ENCODE results near the gene FLVCR1. TPM values are rescaled to one million over a fixed set of nuclear protein-coding genes. Genes with fewer than 3 reads are reported as not detected.

FLVCR1 gene
- total RNA-seq, 1 experiment from 2014 or later, result 26.0 TPM

DNA sequence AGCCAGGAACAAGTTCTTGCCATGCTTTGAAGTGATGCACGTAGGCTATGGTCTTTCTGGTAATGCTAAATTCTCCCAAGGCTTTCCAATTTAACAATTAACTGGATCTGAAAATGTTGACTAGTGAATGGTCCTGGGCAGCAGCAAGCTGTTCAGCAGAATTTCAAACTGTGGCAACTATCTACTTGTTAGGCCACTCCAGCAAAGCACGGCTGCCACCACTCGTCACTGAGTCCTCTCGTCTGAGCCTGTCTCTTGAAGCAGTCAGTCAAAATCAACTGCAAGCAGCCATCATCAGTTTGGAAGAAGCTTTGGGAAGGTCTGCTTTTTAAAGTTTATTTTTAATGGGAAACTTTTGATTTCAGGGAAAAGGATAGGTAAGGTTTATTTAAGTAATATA lies 6.1 kb downstream of the FLVCR1 start:
- CTCF ChIA-PET, result no interaction called here
- Mint-ChIP-seq H3K36me3 (ENCODE audit: insufficient read depth, unreplicated experiment) (peaks cover 31% of the 10 kb centered on the region), H3K4me1 (ENCODE audit: low read depth, unreplicated experiment) (no peaks in the 10 kb centered on the region), H3K9me3 (ENCODE audit: low read depth, unreplicated experiment) (no peaks in the 10 kb centered on the region), H3K27ac (ENCODE audit: unreplicated experiment) (no peak overlapping the region), H3K4me3 (ENCODE audit: low read depth, unreplicated experiment) (no peak overlapping the region), H3K27me3 (ENCODE audit: unreplicated experiment) (no peaks in the 10 kb centered on the region)
- TF ChIP-seq, protein P1, sequence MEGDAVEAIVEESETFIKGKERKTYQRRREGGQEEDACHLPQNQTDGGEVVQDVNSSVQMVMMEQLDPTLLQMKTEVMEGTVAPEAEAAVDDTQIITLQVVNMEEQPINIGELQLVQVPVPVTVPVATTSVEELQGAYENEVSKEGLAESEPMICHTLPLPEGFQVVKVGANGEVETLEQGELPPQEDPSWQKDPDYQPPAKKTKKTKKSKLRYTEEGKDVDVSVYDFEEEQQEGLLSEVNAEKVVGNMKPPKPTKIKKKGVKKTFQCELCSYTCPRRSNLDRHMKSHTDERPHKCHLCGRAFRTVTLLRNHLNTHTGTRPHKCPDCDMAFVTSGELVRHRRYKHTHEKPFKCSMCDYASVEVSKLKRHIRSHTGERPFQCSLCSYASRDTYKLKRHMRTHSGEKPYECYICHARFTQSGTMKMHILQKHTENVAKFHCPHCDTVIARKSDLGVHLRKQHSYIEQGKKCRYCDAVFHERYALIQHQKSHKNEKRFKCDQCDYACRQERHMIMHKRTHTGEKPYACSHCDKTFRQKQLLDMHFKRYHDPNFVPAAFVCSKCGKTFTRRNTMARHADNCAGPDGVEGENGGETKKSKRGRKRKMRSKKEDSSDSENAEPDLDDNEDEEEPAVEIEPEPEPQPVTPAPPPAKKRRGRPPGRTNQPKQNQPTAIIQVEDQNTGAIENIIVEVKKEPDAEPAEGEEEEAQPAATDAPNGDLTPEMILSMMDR (IDR thresholded peaks at IDR 0.05; ENCODE audit: unreplicated experiment), result no peak
- intact Hi-C loops (cut with micrococcal nuclease; ENCODE audit: unreplicated experiment), result no loop called here
- no peak for DNase-seq
- BruUV-seq (replicated peaks), result no TSS peak

DNA sequence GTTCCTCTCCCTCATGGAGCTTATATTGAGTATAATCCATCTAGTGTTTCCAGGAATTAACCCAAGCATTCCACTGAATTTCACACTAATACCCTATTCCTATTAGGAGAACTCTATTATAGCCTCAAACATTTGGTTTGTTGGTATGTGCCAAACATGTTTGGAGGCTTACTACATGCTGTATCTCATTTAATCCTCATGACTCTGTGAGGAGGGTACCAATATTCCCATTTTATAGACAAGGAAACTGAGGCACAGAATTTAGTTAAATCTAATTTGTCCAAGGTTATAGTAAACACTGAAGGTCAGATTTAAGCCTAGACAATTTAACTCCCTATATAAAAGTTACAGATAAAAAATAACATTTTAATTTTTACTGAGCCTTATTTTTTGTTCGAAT lies 9.1 kb downstream of the FLVCR1 start:
- intact Hi-C loops (cut with micrococcal nuclease; ENCODE audit: unreplicated experiment), result no loop called here
- CTCF ChIA-PET, result no interaction called here
- no TSS peak for BruUV-seq (replicated peaks)
- no peaks in the 10 kb centered on the region for H3K27me3 Mint-ChIP-seq (ENCODE audit: unreplicated experiment)
- H3K4me3 Mint-ChIP-seq (ENCODE audit: low read depth, unreplicated experiment), result no peak overlapping the region
- no peak for DNase-seq
- H3K36me3 Mint-ChIP-seq (ENCODE audit: insufficient read depth, unreplicated experiment), result peaks cover 39% of the 10 kb centered on the region
- TF ChIP-seq, protein P1 (IDR thresholded peaks at IDR 0.05; ENCODE audit: unreplicated experiment), result no peak
- H3K4me1 Mint-ChIP-seq (ENCODE audit: low read depth, unreplicated experiment), result no peaks in the 10 kb centered on the region
- no peaks in the 10 kb centered on the region for H3K9me3 Mint-ChIP-seq (ENCODE audit: low read depth, unreplicated experiment)
- H3K27ac Mint-ChIP-seq (ENCODE audit: unreplicated experiment), result no peak overlapping the region

DNA sequence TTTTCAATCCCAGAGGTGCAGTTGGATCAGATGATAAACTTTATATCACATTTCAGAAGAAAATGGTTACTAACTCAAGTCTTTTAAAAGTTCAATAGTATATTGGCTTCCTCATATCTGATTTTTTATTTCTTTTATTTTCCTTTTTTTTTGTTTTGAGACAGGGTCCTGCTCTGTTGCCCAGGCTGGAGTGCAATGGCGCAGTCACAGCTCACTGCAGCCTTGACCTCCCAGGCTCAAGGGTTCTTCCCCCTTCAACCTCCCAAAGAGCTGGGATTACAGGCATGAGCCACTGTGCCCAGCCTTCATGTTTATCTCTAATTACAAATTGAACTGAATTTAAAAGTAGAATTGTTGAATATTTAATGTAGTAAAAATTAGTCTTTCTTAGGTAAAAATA lies 13.9 kb downstream of the FLVCR1 start:
- Mint-ChIP-seq H3K4me3 (ENCODE audit: low read depth, unreplicated experiment) (no peak overlapping the region), H3K27ac (ENCODE audit: unreplicated experiment) (no peak overlapping the region), H3K9me3 (ENCODE audit: low read depth, unreplicated experiment) (no peaks in the 10 kb centered on the region), H3K4me1 (ENCODE audit: low read depth, unreplicated experiment) (no peaks in the 10 kb centered on the region), H3K27me3 (ENCODE audit: unreplicated experiment) (no peaks in the 10 kb centered on the region), H3K36me3 (ENCODE audit: insufficient read depth, unreplicated experiment) (peaks cover 44% of the 10 kb centered on the region)
- DNase-seq, result no peak
- CTCF ChIA-PET, result no interaction called here
- TF ChIP-seq, protein P1 (IDR thresholded peaks at IDR 0.05; ENCODE audit: unreplicated experiment), result no peak
- intact Hi-C loops (cut with micrococcal nuclease; ENCODE audit: unreplicated experiment), result no loop called here
- no TSS peak for BruUV-seq (replicated peaks)

DNA sequence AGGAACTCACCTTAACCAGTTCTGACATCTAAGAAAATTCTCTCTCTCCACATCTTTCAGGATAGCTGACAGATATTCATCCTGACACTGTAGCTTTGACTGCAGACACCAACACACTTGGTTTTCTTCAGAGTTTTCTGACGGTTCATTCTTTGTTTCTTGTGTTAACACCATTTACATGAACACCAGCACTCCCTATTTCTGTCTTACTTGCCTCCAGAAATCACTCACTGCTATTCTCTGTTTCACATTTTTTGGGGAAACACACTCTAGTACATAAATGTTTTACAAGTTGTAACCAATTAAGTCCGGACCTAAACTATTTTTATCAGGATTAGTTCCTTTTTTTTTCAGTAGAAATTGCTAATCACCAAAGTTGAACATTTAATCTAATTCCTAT lies 15.4 kb downstream of the FLVCR1 start:
- Mint-ChIP-seq H3K27me3 (ENCODE audit: unreplicated experiment) (no peaks in the 10 kb centered on the region), H3K4me1 (ENCODE audit: low read depth, unreplicated experiment) (no peaks in the 10 kb centered on the region), H3K36me3 (ENCODE audit: insufficient read depth, unreplicated experiment) (peaks cover 49% of the 10 kb centered on the region), H3K27ac (ENCODE audit: unreplicated experiment) (no peak overlapping the region), H3K4me3 (ENCODE audit: low read depth, unreplicated experiment) (no peak overlapping the region), H3K9me3 (ENCODE audit: low read depth, unreplicated experiment) (no peaks in the 10 kb centered on the region)
- TF ChIP-seq, protein P1 (IDR thresholded peaks at IDR 0.05; ENCODE audit: unreplicated experiment), result no peak
- BruUV-seq (replicated peaks), result no TSS peak
- no peak for DNase-seq
- CTCF ChIA-PET, result no interaction called here
- intact Hi-C loops (cut with micrococcal nuclease; ENCODE audit: unreplicated experiment), result no loop called here

DNA sequence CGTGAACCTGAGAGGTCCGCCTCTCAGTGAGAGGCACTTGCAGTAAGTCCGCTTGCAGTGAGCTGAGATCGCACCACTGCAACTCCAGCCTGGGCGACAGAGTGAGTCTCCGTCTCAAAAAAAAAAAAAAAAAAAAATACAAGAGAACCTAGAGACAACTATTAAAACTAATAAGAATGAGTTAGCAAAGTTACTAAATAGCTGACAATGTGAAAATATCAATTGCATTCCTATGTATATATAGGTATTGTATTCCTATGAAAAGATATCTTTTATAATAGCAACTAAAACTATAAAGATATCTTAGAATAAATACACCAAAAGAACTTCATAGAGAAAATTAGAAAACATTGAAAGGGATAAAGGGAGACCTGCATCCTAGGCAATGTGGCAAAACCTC lies 20.3 kb downstream of the FLVCR1 start:
- CTCF ChIA-PET, result no interaction called here
- intact Hi-C loops (cut with micrococcal nuclease; ENCODE audit: unreplicated experiment), result no loop called here

More for the DNA sequence above, 20.3 kb downstream of the FLVCR1 start:
- DNase-seq, result no peak
- TF ChIP-seq, protein P1 (IDR thresholded peaks at IDR 0.05; ENCODE audit: unreplicated experiment), result no peak
- Mint-ChIP-seq H3K27me3 (ENCODE audit: unreplicated experiment) (no peaks in the 10 kb centered on the region), H3K36me3 (ENCODE audit: insufficient read depth, unreplicated experiment) (peaks cover 37% of the 10 kb centered on the region), H3K9me3 (ENCODE audit: low read depth, unreplicated experiment) (no peaks in the 10 kb centered on the region), H3K27ac (ENCODE audit: unreplicated experiment) (no peak overlapping the region), H3K4me1 (ENCODE audit: low read depth, unreplicated experiment) (no peaks in the 10 kb centered on the region), H3K4me3 (ENCODE audit: low read depth, unreplicated experiment) (no peak overlapping the region)
- BruUV-seq (replicated peaks), result no TSS peak

All from Calu3 (cell line).